WI38 (cell line): ENCODE results near the gene RETREG2.

ENCODE experiments used
- H3K4me3 ChIP-seq: 2 replicates; pipeline ENCODE4 v1.5.1; 2011; ENCODE audit warnings: low read depth, mild to moderate bottlenecking, control low read depth, low read length
- CTCF ChIP-seq: IDR thresholded peaks from 2 replicates; pipeline ENCODE4 v1.5.1; 2012; ENCODE audit warnings: low read depth, mild to moderate bottlenecking, control low read depth, low read length

The RETREG2 gene

GRCh38 chr2:219160186-219161017, 17.7 kb upstream of the RETREG2 start, which contains the start of gene NHEJ1:
Gene NHEJ1 (minus strand): TSS chr2:219160815. CDS start chr2:219158362, 2,453 bp downstream.
- TF ChIP-seq CTCF: peak; percentile 96
- peak within 1 kb of the TSS; percentile 60 for H3K4me3 ChIP-seq

GRCh38 chr2:219161097-219161496, 17.0 kb upstream of the RETREG2 start:
- peak overlapping the region; percentile 60 for H3K4me3 ChIP-seq
- TF ChIP-seq CTCF: no peak

- H3K4me3 ChIP-seq: no peak overlapping the region
- TF ChIP-seq CTCF: no peak
These were observed 14.9 kb upstream of the RETREG2 start for GRCh38 chr2:219163156-219163555.

GRCh38 chr2:219165058-219165911, 12.8 kb upstream of the RETREG2 start:
- TF ChIP-seq CTCF: no peak

GRCh38 chr2:219167997-219168396, 10.1 kb upstream of the RETREG2 start:
- no peak for TF ChIP-seq CTCF

More at GRCh38 chr2:219165058-219165911, 12.8 kb upstream of the RETREG2 start:
- no peak overlapping the region for H3K4me3 ChIP-seq

GRCh38 chr2:219168526-219168925, 9.5 kb upstream of the RETREG2 start:
- no peak overlapping the region for H3K4me3 ChIP-seq
- TF ChIP-seq CTCF: no peak

More at GRCh38 chr2:219167997-219168396, 10.1 kb upstream of the RETREG2 start:
- no peak overlapping the region for H3K4me3 ChIP-seq
